WTC11 (cell line): ENCODE measurements around the gene RDH11.

Experiments used
- CTCF ChIP-seq: fragments of 200-600 bp; IDR thresholded peaks from 2 replicates; pipeline ENCODE4 v1.8.0; 2022; ENCODE audit warnings: antibody characterized with exemption
- PRDM15 ChIP-seq: sonication (generic); formaldehyde crosslinking; IDR thresholded peaks from 2 replicates; pipeline ENCODE4 v1.8.0; 2022; ENCODE audit warnings: missing genetic modification reagents
- ZBTB21 ChIP-seq: sonication (generic); formaldehyde crosslinking; IDR thresholded peaks from 2 replicates; pipeline ENCODE4 v1.8.1; 2023; ENCODE audit warnings: mild to moderate bottlenecking, missing genetic modification reagents, borderline replicate concordance

- no peak for TF ChIP-seq CTCF
- TF ChIP-seq PRDM15 (CRISPR knock-in tag), result no peak
- TF ChIP-seq ZBTB21 (CRISPR knock-in tag), result no peak
Observed at GRCh38 chr14:67665868-67666267, 29.7 kb downstream of the RDH11 start.
